Measurements from ENCODE around the gene C3orf52.
A peak's percentile ranks its signal among the peaks of the same experiment; 100 is the strongest.

The C3orf52 gene

GRCh38 chr3:112086875-112087524 is 811 bp downstream of the C3orf52 start:
- DNase-seq = no peak

DNA sequence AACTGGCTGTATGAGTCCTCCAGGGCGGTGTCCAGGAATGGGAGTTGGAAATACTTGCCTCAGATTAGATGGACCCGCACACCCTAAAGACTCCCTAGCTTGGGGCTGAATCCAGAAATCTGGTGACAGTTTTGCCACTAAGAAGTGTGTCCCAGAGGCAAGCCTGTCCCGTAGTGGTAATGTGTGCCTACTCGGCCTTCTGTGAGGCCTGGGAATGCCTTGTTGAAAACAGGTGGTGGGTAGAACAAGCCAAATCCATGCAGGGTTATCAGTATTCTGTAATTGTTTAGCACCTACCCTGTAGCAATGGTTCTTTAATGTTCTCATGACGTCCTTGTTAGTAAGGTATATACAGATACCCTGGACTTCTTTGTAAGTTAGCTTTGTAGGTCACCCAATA is 1.6 kb downstream of the C3orf52 start:
- no peak for DNase-seq

GRCh38 chr3:112088944-112089343 is 2.8 kb downstream of the C3orf52 start:
- DNase-seq = no peak

- DNase-seq = no peak
Observed at GRCh38 chr3:112089956-112090886, 4.0 kb downstream of the C3orf52 start.

DNA sequence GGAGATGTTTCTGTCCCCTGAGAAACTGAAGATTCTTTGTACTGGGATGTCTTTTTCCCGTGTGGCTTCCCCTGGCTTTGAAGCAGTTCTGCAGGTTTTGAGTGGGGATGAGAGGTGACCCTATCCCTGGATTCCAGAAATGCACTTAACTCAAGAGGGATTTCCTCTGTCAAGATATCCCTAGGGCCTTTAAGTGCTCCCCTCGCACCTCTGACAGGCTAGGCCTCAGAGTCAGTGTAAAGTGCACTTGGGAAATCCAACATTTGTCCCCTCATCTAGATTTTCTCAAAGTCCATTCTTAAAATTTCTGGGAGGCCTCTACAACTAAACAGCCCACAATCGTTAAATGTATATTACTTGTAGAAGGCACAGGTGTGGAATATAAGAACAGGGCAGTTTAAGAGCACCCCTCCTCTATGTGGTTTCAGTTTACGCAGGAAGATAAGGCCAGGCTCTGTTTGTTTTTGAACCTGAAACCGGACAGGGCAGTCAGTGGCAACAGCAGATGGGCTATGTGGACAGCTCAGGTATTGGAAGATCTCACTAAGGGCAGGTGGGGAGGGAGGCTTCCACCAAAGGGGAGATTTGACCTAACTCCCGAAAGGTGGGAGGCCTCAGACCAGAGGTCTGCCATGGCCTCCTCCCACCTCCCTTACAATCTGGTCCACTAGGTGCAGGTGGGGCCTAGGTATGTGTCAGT is 4.8 kb downstream of the C3orf52 start:
- DNase-seq = no peak

DNA sequence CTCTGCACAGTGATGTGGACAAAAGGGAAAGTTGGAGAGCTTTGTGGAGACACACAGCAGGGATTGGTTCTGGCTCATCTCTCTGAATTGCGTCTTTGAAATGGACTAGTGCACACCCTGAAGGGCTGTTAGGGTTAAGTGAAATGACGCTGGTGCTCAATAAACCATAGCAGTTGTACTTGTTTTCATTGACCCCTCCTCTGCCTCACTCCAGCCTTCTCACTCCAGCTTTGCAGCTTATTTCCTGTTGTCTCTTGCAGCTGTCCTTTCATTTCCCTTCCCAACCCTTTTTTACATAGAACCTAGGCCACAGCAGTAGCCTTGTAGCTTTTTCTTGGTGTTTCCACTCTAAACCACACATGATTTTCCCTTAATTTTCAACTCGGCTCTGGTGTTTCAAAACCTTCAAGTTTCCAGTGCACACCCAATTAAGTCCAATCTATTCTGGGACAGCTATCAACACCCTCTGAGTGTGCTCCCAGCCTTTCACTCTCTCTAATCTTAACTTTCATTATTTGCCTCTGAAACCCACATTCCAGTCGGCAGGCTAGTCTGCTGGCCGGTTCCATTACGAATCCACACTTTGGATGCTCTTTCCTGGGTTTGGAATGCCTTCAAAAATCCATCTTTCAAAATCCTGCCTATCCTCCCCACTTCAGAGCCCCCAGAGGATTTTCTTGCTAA is 6.4 kb downstream of the C3orf52 start:
- DNase-seq = no peak

GRCh38 chr3:112093180-112093522 is 7.0 kb downstream of the C3orf52 start:
- DNase-seq = no peak

DNA sequence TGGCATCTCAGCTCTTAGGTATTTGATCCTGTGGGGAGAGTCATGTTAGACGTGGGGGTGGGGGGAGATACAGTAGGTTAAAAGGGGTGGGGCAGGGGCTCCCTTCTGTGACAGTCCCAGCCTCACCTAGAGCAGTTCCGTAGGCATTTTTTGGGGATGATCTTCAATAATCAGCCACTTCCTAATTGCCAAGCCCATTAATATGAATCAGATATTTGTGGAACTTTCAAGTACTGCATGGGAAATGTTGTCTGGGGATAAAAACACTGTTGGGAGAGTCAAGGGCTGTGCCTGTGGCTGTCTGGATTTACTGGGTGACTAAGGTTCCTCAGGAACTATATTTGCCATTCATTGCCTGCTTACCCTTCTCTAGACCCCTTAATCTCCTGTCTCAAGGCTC is 9.5 kb downstream of the C3orf52 start:
- no peak for DNase-seq

DNA sequence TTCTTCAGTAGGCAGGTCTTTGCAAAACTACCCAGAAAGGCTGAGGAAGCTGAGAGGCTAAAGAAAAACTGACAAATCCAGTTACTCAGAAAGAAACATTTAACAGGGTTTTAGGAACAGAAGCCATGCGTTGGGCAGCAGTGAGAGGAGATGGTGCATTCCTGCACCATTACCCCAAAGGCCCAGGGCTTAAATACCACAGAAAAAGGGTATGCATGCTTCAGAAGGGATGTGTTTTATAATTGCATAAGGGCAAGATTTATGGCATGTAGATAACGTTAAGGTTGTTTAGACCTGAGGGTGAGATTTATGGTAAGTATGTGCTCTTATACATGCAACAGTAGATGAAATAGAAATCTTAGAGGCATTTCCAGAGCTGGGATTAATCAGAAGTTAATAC is 10.0 kb downstream of the C3orf52 start:
- no peak for DNase-seq

DNA sequence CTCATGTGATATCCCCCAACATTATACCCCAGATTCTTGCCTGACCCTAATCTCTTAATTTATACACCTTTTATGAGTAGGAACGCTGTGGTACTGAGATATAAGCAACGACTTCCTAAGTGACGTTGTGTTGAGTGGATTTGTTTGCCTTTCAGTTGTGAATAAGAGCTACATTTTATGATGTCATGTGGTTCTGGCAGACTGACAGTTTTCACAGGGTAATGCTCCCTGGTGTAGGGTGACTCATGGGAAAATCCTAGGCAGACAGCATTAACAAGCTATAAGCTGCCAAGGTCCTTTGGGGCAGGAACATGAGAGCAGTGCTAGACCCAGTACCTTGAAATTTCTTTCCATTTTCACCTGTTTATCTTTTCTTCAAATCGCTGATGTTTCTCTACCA is 11.2 kb downstream of the C3orf52 start:
- DNase-seq = no peak

DNA sequence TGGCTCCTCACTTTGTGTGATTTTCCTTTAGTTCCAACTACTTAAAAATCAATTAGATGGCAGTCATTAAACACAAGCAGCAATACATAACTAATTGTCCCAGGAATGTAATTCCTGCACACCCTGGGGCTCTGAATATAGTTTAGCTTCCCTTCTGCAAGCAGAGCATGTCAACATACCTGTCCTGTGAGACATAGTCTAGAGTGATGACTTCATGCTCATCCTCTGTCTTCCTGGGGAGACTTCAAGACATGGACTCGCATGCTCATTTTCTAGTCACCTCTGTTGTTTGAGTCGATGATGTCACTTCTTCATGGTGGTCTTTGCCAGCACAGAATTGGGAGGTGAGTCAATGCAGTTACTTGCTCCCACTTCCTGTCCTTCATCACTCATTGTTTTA is 15.7 kb downstream of the C3orf52 start:
- no peak for DNase-seq

DNA sequence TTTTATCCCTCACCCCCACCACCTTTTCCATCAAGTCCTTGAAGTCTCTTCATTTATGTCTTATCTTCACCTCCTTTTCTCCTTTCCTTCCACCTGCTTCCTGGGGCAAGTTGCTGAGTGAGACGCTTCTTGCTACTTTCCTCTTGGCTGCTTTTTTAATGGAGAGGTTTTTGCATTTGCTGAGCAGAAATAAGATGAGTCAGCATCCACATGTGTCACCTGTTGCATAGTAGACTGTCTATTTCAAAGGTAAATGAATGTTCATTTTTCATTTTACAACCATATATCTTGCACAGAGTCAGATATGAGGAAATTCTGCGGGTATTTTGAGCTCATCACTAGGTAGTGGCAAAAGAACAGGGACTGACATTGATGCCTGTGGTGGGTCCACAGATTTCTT is 18.6 kb downstream of the C3orf52 start:
- no peak for DNase-seq

- no peak for DNase-seq
Observed at GRCh38 chr3:112109322-112109721, 23.1 kb downstream of the C3orf52 start.

DNA sequence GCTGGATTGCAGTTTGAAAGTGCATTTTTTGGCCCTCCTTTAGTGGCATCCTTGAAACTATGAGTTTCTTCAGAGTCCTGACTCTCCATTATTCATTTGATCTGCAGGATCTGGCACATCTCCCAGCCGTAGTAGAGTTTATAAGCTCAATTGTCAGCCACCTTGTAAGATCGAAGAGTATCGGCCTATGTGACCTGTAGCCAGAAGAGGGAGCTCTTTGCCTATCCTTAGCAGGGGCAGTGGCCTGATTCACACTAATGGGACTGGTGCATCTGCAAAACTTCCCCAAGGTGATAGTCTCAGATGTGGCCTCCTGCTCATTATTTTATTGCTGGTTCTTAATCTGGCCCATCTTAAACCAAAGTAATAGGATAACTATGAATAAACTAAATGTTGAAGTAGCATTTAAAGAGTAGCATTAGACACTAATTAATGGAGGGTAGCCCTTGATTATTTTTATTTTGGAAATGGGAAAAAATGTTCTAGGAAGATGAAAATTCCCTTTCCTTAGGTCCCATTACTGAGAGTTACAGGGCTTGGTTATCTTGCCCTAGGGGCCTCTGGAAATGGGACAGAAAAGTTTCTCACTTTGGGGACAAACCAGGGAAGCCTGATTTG is 25.7 kb downstream of the C3orf52 start:
- peak; percentile 31 for DNase-seq

DNA sequence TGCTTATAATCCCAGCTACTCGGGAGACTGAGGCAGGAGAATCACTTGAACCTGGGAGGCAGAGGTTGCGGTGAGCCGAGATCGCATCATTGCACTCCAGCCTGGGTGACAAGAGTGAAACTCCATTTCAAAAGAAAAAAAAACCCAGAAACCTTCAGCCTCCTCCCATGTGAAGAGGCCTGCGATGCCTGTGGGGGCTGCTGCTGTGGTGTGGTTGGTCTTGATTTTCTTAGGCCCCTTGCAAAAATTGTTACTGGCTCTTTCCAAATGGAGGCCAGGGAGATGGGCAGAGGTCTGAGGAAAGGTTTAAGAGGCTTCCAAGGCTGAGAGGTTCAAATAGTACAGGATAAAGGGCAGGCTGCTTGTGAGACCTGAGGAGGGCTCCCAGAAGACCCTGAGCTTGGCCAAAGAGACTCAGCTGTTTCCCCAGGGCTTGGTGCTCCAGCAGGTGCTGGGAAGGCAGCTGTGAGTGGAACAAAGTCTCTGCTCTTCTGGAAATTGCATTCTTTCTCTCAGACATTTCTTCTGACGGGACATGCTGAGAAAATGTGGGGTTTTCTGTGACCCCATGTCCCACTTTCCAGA is 28.5 kb downstream of the C3orf52 start:
- no peak for DNase-seq

DNA sequence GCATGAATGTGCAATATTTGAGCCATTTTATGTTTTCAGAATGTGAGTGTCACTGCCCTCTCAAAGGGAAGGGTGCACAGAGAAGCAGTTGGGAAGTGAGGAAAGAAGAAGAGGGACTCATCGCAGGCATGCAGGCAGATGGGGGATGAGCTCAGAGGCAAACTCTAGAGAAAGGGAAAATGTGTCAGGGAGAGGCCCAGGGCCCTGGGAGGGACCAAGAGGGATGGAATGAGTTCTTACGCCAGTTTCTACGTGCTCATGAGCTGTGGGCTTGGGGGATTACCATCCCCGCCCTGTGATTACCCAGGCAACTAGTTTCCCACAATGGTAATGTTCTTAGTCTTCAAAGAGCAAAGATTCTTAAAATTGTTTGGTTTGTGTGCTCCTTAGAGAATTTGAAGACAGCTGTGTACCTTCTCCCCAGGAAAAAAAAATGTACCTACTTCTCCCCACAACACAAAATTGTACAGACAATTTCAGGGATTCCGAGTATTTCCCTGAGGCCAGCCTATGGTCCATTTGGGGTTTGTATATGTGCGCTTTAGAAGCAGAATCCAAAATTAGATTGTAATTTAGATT is 29.1 kb downstream of the C3orf52 start:
- DNase-seq = no peak

GRCh38 chr3:112115806-112116383 is 29.7 kb downstream of the C3orf52 start:
- no peak for DNase-seq

DNA sequence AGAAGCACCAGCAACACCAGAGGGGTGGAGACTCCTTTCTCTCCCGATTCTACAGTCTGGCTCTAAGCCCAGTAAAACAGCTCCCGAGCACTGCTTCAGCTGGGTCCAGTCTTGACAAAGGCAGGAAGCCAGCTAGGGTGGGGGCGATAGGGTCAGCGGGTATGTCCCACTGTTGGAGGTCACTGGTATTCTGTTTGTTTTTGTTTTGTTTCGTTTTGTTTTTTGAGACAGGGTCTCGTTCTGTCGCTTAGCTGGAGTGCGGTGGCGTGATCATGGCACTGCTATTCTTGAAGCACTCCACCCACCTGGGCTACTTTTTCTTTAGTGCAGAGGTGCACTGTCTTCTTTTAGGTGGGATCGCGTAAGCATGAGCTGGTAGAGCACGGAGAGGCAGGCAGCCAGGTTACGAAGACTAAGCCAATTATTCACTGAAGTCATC is 30.6 kb downstream of the C3orf52 start:
- no peak for DNase-seq

GRCh38 chr3:112117415-112117814 is 31.2 kb downstream of the C3orf52 start:
- DNase-seq = no peak

- no peak for DNase-seq
Observed at GRCh38 chr3:112117841-112118571, 31.8 kb downstream of the C3orf52 start.

Measured in left hindlimb (tissue), 1 donor.